HG02678 (cell line): ENCODE data around the gene RASL10B.

Experiments used
- ATAC-seq: cut with Tn5 transposase; IDR thresholded peaks from one replicate; pipeline ENCODE4 v1.9.1; 2021; ENCODE audit warnings: mild to moderate bottlenecking, moderate library complexity; ENCODE audit not compliant: unreplicated experiment

Gene RASL10B

DNA sequence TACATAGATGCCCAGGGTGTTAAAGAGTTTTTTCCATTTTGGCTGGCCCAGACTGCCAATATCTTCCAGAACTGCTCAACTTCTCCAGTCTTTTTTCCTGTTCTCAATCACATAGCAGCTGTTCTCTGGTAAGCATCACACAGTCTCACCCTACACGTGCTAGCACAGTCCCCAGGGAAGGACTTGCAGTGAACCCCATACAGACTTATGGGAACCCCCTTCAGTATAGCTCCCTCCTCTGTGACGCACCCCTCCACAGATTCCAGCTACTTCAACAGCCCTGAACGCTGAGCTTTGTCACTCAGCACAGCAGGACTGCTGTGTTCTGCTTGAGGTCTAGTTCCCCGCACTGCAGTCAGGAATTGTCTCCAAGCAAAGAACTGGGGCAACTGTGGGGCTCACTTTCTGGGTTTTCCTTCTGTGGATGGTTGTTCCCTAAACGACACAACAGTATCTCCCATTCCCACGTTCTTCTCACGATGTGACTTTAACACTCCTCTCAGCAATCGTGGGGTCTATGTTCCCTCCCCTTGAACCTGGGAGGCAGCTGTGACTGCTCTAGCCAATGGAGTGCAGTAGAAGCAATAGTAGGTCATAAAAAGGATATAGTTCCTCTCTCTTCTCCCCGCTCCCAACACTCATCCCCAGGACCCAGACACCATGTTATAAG is 60.4 kb downstream of the RASL10B start:
- ATAC-seq: no peak
